Thyroid gland (tissue), 4 donors: Measurements from ENCODE around the gene ALOXE3. TPM values are rescaled to one million over a fixed set of nuclear protein-coding genes. Genes with fewer than 3 reads are reported as not detected.

Experiments
- DNase-seq, 2 donors: peaks; one replicate each; pipeline ENCODE4 v3.0.0-alpha.2; 2019
- H3K27ac ChIP-seq, 3 donors: fragments of 200-600 bp; sonication (generic); 1 replicate in 2 of 3; 2 replicates in 1 of 3; pipeline ENCODE4 v1.5.1; 2016 to 2019; ENCODE audit warnings: mild to moderate bottlenecking in 1 of 3, moderate library complexity in 1 of 3
- H3K27me3 ChIP-seq: fragments of 200-600 bp; sonication (generic); one replicate; pipeline ENCODE4 v1.5.1; 2019
- H3K36me3 ChIP-seq, 2 donors: fragments of 200-600 bp; sonication (generic); one replicate each; pipeline ENCODE4 v1.5.1; 2016 to 2019
- H3K4me1 ChIP-seq, 2 donors: fragments of 200-600 bp; sonication (generic); one replicate each; pipeline ENCODE4 v1.5.1; 2017 to 2019
- H3K4me3 ChIP-seq, 3 donors: fragments of 200-600 bp; sonication (generic); replicated peaks in 1 of 3; 1 replicate in 2 of 3; 2 replicates in 1 of 3; pipeline ENCODE4 v1.5.1; 2016; ENCODE audit warnings: mild to moderate bottlenecking in 1 of 3
- H3K9me3 ChIP-seq: fragments of 200-600 bp; sonication (generic); one replicate; pipeline ENCODE4 v1.5.1; 2017
- POLR2A ChIP-seq, 2 donors: fragments of 450-650 bp; IDR thresholded peaks; one replicate each; pipeline ENCODE4 v1.6.1; 2017; ENCODE audit warnings: antibody characterized with exemption in 2 of 2, mild to moderate bottlenecking in 2 of 2, moderate library complexity in 1 of 2
- WGBS, 2 donors: methylation state at CpG; one replicate each; pipeline ENCODE4 v1.1.5; 2017; 5-methylcytosine and 5-hydroxymethylcytosine counted together
- intact Hi-C: fragments of 100-400 bp; cut with DNase I; formaldehyde crosslinking; loops from one replicate; pipeline ENCODE4 v1.15.1; 2023
- total RNA-seq, 4 donors: library from RNA; depleted of rRNA; stranded (reverse); fragments of >200 nt; gene quantifications; one replicate each; pipeline ENCODE4 v1.2.3, GENCODE V29; 2016
- TF ChIP-seq, protein P1 (sequence below), 6 experiments: fragments of 200-600 bp in 3 of 6; fragments of 450-650 bp in 3 of 6; sonication (generic) in 3 of 6; IDR thresholded peaks; one replicate each; pipeline ENCODE4 v1.5.1; 2016 to 2019; ENCODE audit warnings: antibody characterized with exemption in 6 of 6, mild to moderate bottlenecking in 2 of 6, inconsistent platforms in 1 of 6, moderate library complexity in 1 of 6

The ALOXE3 gene
- not detected for total RNA-seq

DNA sequence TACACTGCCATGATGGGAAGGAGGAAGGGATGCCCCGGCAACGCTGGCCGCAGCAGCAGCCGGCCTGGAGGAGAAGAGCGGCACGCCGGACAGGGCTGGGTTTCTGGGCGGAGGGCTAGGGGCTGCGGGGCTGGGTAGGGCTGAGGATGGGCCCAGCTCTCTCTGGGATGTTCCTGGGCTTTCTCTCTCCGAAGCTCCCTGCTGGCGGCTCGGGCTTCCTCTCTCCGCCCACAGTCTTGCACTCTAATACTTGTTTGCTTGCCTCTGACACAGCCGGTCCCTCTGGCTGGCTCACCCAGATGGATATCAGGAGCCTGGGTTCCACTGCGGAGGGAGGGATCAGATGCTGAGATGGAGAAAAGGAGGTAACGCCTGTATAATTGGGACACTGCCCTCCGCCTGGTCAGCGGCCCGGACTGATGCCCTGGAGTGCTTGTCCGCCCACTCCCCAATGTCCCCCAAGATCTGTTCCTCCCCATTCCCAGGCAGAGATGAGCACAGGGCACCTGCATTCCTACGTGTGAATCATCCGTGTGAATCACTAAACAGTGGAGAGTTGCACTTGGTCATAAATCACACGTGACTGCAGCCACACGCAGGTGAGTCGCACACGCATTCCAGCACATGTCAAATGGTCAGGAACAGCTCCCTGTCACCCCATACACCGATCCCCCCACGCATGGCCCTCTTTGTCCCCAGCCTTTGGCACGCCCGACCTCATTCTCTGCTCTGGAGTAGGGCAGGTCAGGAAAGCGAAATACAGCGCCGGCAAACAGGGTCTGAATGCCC, at the start of gene ALOXE3:
TSS of gene ALOXE3 (minus strand) at position 535 of the 789 bp plus-strand sequence. CDS start at position 11, 524 bp downstream.
- Histone ChIP-seq H3K9me3 (no peaks in the 10 kb centered on the region), H3K27ac (peak within 1 kb of the TSS; percentile 65 to 83 (median 71)), H3K27me3 (no peaks in the 10 kb centered on the region), H3K36me3 (no peaks in the 10 kb centered on the region), H3K4me1 (peaks cover 36 to 38% of the 10 kb centered on the region in 2 donors), H3K4me3 (peak within 1 kb of the TSS; percentile 7 to 30 (median 17))
- intact Hi-C loops, result loop anchor here (5.0 kb wide), 1 partner anchor 56 kb away; no protein-coding TSS in a partner anchor
- WGBS, 2 donors, result 0 to 2% methylated on average over 17 to 26 of the region's 33 CpGs
- DNase-seq, result peak; percentile 43
- TF ChIP-seq POLR2A (IDR thresholded peaks at IDR 0.05), result no peak
- TF ChIP-seq, protein P1, sequence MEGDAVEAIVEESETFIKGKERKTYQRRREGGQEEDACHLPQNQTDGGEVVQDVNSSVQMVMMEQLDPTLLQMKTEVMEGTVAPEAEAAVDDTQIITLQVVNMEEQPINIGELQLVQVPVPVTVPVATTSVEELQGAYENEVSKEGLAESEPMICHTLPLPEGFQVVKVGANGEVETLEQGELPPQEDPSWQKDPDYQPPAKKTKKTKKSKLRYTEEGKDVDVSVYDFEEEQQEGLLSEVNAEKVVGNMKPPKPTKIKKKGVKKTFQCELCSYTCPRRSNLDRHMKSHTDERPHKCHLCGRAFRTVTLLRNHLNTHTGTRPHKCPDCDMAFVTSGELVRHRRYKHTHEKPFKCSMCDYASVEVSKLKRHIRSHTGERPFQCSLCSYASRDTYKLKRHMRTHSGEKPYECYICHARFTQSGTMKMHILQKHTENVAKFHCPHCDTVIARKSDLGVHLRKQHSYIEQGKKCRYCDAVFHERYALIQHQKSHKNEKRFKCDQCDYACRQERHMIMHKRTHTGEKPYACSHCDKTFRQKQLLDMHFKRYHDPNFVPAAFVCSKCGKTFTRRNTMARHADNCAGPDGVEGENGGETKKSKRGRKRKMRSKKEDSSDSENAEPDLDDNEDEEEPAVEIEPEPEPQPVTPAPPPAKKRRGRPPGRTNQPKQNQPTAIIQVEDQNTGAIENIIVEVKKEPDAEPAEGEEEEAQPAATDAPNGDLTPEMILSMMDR (IDR thresholded peaks at IDR 0.05), result no peak

DNA sequence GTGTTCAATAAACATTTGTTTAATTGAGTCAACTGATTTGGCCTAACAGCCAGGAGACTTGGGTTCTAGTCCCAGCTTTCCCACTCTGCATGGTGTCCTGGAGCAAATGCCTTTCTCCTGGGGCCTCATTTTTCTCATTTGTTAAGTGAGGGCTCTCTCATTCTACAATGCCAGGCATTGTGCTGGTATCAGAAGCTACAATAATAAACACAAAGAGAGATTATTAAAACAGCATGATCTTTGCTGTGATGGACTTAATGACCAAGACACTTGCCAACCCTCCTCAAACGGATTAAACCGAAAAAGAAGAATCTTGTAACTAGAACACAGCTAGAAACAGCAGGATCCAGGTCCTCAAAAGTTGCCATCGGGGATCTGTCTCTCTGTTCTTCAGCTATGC, 49.2 kb upstream of the ALOXE3 start:
- no peak for DNase-seq
- no peaks in the 10 kb centered on the region for H3K9me3 ChIP-seq
- 77 to 93% methylated on average over 3 of the region's 3 CpGs for WGBS, 2 donors
- H3K4me1 ChIP-seq, result peaks cover 17 to 23% of the 10 kb centered on the region in 2 donors
- no peaks in the 10 kb centered on the region for H3K27me3 ChIP-seq
- no peaks in the 10 kb centered on the region for H3K36me3 ChIP-seq
- intact Hi-C loops, result no loop called here
- no peak overlapping the region for H3K27ac ChIP-seq
- no peak overlapping the region for H3K4me3 ChIP-seq
- TF ChIP-seq, protein P1 (IDR thresholded peaks at IDR 0.05), result no peak
- no peak for TF ChIP-seq POLR2A (IDR thresholded peaks at IDR 0.05)

DNA sequence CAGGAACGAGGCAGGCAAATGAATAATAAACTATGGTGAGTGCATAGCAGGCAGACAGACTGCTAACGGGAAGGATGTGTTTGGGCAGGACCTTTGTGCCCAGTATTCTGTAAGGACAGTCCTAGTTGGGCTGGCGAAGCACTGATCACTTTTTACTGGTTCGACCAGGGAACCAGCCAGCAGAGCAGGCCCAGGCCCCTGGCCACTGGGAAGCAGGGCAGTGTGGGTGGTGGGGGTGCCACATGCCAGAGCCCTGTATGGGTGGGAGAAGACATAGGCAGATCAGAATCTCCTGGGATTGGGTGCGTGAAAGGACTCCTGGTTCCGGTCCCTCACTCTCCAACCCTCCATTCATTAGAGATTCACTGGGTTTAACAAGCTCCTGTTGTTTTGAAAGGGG, 48.4 kb upstream of the ALOXE3 start:
- Histone ChIP-seq H3K27ac (no peak overlapping the region), H3K4me1 (peaks cover 20 to 23% of the 10 kb centered on the region in 2 donors), H3K4me3 (no peak overlapping the region), H3K36me3 (no peaks in the 10 kb centered on the region), H3K9me3 (no peaks in the 10 kb centered on the region), H3K27me3 (no peaks in the 10 kb centered on the region)
- intact Hi-C loops, result no loop called here
- WGBS, 2 donors, result 93 to 96% methylated on average over 6 of the region's 6 CpGs
- DNase-seq, result no peak
- no peak for TF ChIP-seq POLR2A (IDR thresholded peaks at IDR 0.05)
- TF ChIP-seq, protein P1 (IDR thresholded peaks at IDR 0.05), result no peak

DNA sequence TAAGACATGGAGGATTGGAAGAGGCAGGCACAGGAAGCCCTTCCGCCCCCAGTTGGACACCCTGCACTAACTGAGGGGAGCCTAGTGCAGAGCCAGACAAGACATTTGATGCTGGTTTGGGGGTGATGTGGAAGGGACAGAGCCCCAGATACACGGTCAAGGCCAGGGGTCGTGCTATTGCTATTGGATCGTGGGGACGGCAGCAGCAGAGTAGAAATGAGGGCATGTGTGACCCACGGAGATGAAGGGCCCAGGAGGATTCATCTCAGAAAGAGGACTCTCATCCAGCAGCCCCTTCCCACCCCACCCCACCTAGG, 46.5 kb upstream of the ALOXE3 start:
- Histone ChIP-seq H3K4me3 (no peak overlapping the region), H3K4me1 (peaks cover 31 to 35% of the 10 kb centered on the region in 2 donors), H3K36me3 (peaks cover 0 to 10% of the 10 kb centered on the region in 2 donors), H3K27ac (peak overlapping the region; percentile 98 to 100 (median 100)), H3K27me3 (no peaks in the 10 kb centered on the region), H3K9me3 (no peaks in the 10 kb centered on the region)
- TF ChIP-seq, protein P1 (IDR thresholded peaks at IDR 0.05), result no peak
- no peak for TF ChIP-seq POLR2A (IDR thresholded peaks at IDR 0.05)
- 69 to 72% methylated on average over 6 of the region's 6 CpGs for WGBS, 2 donors
- DNase-seq, result no peak
- intact Hi-C loops, result no loop called here
